HuH-7 (cell line): ENCODE data around the gene PEX5L.

Experiments used
- DNase-seq: peaks from one replicate; pipeline ENCODE4 v3.0.0; 2011; ENCODE audit warnings: low spot score

The PEX5L gene

DNA sequence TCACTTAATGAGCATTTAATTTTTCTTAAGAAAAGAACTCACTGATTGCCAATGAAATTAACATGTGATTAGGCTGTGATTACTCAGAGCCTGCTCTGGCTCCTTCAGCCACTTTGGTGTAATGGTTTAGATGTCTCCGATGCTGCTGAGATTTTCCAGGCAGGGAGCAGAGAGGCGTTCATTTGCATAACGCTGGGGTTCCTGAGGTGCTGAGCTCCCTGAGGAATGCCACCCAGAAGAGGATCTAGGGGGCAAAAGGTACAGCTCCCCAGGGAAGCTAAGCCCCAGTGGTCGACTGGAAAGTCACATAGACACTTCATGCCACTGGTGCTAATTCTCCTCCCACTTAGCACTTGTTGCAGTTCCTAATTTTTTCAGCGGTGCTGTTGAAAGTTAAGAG lies 264.4 kb downstream of the PEX5L start:
- no peak for DNase-seq

DNA sequence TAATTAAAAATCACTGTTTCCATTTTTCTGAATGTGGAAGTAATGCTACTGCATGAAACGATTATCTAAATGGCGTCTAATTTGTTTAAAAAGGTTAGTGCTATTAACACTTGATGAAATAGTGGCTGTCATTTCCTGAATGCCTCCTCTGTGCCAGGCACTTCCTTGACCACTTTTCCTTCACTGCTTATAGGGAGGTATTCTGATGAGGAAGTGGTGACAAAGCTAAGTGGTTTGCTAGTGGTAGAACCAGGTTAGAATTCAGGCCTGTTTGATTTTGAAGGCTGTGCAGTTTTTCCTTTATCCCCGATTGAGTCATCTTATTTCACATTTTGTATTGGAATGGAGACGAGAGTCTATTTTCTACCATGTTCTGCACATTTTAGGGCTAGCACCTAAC lies 264.9 kb downstream of the PEX5L start:
- no peak for DNase-seq

DNA sequence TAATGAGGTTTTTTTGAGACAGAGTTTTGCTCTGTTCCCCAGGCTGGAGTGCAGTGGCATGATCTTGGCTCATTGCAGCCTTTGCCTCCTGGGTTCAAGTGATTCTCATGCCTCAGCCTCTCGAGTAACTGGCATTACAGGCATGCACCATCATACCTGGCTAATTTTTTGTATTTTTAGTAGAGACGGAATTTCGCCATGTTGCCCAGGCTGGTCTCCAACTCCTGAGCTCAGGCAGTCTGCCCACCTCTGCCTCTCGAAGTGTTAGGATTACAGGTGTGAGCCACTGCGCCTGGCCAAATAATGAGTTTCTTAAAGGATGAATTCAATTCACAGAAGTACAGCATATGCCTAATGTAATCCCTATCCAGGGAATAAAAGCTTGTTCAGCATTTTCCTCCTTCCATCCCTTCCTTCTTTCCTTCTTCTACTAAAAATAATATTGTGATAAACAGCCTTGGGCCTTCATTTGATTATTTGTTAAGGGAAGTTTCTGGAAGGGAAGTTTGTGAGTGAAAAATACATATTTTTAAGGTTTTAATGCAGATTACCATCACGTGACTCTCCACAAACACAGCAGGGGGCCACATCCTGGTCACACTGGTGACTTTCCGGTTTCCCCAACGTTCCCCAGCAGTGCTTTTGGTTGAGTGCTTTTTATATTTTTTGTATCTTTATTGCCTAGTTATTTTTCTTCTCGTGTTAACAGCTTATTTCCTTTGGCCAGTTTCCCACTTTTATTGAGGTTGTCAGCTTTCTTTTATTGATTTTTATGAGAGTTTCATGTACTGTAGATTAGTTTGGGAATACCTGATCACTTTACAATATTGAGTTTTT lies 267.1 kb downstream of the PEX5L start:
- no peak for DNase-seq

DNA sequence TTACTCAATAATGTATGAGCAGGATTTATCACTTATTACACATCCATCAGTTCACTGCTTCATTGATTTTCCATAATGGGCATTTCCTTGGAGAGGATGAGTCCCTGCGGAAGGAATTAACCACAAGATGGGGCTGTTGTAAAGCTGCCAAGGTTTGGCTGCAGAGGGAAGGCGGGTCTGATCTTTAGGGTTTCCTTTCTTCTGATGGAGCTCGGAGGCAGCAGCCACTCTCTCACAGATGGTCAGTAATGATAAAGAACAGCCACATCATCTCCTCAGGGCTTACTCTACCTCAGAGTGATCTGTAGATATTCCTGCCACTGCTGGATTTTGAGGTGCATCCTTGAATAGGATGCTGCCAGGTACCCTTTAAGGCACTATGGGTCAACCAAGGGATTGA lies 268.7 kb downstream of the PEX5L start:
- peak; percentile 53 for DNase-seq

DNA sequence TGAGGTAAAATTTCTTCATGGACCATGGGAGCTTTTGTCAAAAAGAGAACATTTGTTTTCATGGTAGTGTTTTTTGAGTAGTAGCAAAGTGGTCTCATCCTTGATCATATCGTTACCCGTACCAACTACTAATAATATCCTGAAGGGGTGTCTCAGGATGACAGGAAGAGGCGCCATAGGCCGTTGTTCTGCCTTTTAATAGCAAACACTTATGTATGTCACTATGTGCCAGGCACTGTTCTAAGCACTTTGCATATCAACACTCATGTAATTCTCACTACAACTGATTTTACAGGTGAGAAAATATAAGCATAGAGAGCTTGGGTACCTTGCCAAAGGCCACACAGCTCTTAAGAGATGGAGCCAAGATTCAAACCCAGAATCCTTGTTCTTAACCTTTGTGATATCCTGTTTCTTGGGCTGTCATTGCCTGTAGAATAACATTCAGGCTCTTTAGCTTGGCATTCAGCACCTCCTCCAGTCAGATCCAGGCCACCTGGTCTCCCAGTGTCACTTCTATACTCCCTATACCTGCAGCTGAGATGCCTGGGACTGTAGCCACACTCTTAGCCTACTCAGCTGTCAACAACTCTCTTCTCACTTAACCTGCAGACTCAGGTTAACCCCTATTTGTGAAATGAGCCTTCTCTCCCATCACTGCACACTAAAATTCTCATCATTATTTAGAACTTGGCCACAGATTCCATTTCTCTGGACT lies 270.2 kb downstream of the PEX5L start:
- no peak for DNase-seq

DNA sequence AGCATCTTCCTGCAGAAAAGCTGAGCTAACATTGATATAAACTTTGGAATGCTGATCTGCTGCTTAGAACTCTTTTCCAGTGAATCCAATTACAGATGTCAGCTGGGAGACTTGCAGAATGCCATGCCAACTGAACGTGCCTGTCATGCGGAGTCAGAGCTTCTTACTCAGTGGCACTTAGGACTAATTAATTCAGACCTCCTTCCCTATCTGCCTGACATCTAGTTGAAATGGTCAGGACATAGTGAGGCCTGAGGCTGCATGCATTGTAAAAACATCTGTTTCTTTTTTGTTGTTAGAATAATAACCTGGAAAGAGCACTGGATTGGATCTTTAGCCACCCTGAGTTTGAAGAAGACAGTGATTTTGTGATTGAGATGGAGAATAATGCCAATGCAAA lies 271.3 kb downstream of the PEX5L start:
- DNase-seq, result no peak

DNA sequence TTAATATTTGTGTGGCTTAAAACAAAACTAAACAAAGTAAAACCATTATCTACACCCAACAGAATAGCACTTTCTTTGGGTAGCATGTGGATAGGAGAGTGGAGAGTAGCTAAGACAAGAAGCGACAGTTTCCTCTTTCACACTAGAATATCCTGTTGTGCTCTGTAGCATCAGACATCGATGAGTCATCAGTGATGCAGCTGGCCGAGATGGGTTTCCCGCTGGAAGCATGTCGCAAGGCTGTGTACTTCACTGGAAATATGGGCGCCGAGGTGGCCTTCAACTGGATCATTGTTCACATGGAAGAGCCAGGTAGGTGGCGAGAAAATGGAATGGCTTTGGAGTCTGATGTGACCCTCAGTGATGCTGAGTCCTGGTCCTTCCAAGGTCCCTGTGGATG lies 275.8 kb downstream of the PEX5L start:
- no peak for DNase-seq

DNA sequence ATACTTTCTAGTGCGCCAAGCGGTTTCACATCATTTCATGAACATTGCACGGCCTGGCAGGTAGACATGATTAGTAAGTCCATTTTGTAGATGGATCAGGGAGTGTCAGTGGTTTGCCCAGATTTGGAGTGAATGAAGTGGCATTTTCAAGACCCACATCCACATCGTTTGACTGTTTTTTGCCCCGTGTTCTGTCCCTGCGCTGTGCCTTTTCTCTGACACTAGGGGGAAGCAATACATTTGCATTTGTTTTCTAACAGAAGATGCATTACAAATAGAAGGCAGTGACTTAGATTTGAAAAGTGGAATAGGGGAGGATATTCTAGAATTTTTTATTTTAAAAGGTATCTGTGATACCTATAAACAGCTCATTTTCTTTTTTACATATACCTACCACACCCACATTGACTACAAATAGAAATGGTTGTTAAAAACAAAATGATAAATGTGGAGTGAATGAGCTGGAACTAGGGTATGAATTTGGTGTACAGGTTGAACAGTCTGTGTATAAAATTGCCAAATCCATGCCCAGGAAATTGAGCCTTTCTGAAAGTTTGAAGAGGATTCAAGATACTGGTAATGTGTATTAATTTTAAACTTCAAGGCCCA lies 285.9 kb downstream of the PEX5L start:
- peak; percentile 24 for DNase-seq

DNA sequence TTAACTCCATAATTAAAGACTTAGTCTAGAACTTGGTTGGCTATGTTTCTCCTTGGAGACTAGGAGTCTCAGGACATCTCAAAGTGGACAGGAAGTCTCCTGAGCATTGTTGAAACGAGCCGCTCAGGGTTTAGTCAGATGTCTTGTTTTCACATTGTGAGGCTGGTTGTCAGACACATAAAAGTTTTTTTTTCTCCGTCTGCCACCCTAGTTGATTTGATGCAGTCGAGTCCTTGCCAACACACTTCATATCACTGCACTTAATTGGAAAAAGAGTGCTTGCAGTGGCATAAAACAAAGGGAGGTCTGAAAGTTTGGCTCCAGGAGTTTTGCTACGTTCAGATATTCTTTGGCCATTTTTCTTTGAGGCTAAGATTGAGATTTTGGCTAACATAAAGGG lies 291.0 kb downstream of the PEX5L start:
- DNase-seq, result no peak

DNA sequence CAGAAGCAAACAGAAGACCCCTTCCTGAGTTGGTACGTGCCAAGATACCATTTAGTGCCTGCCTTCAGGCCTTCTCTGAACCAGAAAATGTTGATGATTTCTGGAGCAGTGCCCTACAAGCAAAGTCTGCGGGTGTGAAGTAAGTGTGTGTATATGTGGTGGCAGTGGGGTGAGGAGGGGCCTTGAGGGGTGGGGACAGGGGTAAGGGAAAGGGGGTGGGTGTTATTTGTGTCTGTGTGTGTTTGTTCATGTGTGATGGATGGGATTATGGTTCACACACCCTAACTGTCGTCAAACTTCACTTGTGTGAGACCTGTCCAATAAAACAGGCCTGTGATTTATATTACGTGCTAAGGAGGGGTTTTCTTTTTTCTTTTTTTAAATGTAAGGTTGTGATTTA lies 291.7 kb downstream of the PEX5L start:
- no peak for DNase-seq
